Astrocyte (in vitro differentiated cells and primary cell): ENCODE measurements around the gene ZNF619. TPM values are rescaled to one million over a fixed set of nuclear protein-coding genes. Genes with fewer than 3 reads are reported as not detected.
A peak's percentile ranks its signal among the peaks of the same experiment; 100 is the strongest.

Source experiments
- DNase-seq: peaks from one replicate; pipeline ENCODE4 v3.0.0-alpha.2; 2010; ENCODE audit warnings: low read depth
- FAIRE-seq: peaks from 2 replicates; lab custom pipeline; 2011; peaks lifted over from hg19 to GRCh38; lab: Jason Lieb, UNC
- H2AFZ ChIP-seq: 2 replicates; pipeline ENCODE4 v1.6.0; 2012; ENCODE audit warnings: low read depth, low read length, inconsistent platforms
- H3K27ac ChIP-seq: 2 replicates; pipeline ENCODE4 v1.5.1; 2011; ENCODE audit warnings: low read depth, low read length, inconsistent platforms
- H3K27me3 ChIP-seq: 2 replicates; pipeline ENCODE4 v1.6.0; 2011; ENCODE audit warnings: low read length, inconsistent platforms; ENCODE audit not compliant: insufficient read depth
- H3K36me3 ChIP-seq: 2 replicates; pipeline ENCODE4 v1.5.1; 2011; ENCODE audit warnings: low read length, inconsistent platforms; ENCODE audit not compliant: insufficient read depth
- H3K4me1 ChIP-seq: 2 replicates; pipeline ENCODE4 v1.5.1; 2011; ENCODE audit warnings: low read length, inconsistent platforms; ENCODE audit not compliant: insufficient read depth
- H3K4me2 ChIP-seq: 2 replicates; pipeline ENCODE4 v1.6.0; 2012; ENCODE audit warnings: low read length, inconsistent platforms
- H3K4me3 ChIP-seq: 2 replicates; pipeline ENCODE4 v1.5.1; 2011; ENCODE audit warnings: low read depth, mild to moderate bottlenecking, low read length, inconsistent platforms; ENCODE audit not compliant: insufficient read depth
- H3K79me2 ChIP-seq: 2 replicates; pipeline ENCODE4 v1.6.0; 2012; ENCODE audit warnings: mild to moderate bottlenecking, low read length, inconsistent platforms; ENCODE audit not compliant: insufficient read depth
- H3K9ac ChIP-seq: 2 replicates; pipeline ENCODE4 v1.6.0; 2012; ENCODE audit warnings: mild to moderate bottlenecking, low read length, inconsistent platforms
- H3K9me3 ChIP-seq: 2 replicates; pipeline ENCODE4 v1.5.1; 2012; ENCODE audit warnings: low read depth, mild to moderate bottlenecking, low read length, inconsistent platforms; ENCODE audit not compliant: insufficient read depth
- H4K20me1 ChIP-seq: 2 replicates; pipeline ENCODE4 v1.6.0; 2012; ENCODE audit warnings: low read length, inconsistent platforms; ENCODE audit not compliant: insufficient read depth
- H3K27ac Mint-ChIP-seq: one replicate; pipeline ENCODE4 v1.8.0; 2021; ENCODE audit warnings: mild to moderate bottlenecking, mixed read lengths; ENCODE audit not compliant: unreplicated experiment
- H3K27me3 Mint-ChIP-seq: one replicate; pipeline ENCODE4 v1.8.0; 2021; ENCODE audit warnings: low read depth, mixed read lengths; ENCODE audit not compliant: unreplicated experiment
- H3K36me3 Mint-ChIP-seq: one replicate; pipeline ENCODE4 v1.8.0; 2021; ENCODE audit warnings: low read depth, mixed read lengths; ENCODE audit not compliant: unreplicated experiment
- H3K4me1 Mint-ChIP-seq: one replicate; pipeline ENCODE4 v1.8.0; 2021; ENCODE audit warnings: low read depth, mixed read lengths; ENCODE audit not compliant: unreplicated experiment
- H3K4me3 Mint-ChIP-seq: one replicate; pipeline ENCODE4 v1.8.0; 2021; ENCODE audit warnings: mild to moderate bottlenecking, moderate library complexity, mixed read lengths; ENCODE audit not compliant: unreplicated experiment
- H3K9me3 Mint-ChIP-seq: one replicate; pipeline ENCODE4 v1.8.0; 2021; ENCODE audit warnings: mild to moderate bottlenecking, mixed read lengths; ENCODE audit not compliant: unreplicated experiment
- EZH2 ChIP-seq: IDR thresholded peaks from 2 replicates; pipeline ENCODE4 v1.6.1; 2012; ENCODE audit warnings: mild to moderate bottlenecking, low read length, inconsistent platforms; ENCODE audit not compliant: insufficient read depth
- total RNA-seq: library from RNA; stranded (reverse); gene quantifications from 2 replicates; pipeline ENCODE4 v1.2.1, GENCODE V29; 2021
- TF ChIP-seq, protein P1 (sequence below): IDR thresholded peaks from 2 replicates; pipeline ENCODE4 v1.5.1; 2011; ENCODE audit warnings: low read depth, mild to moderate bottlenecking, inconsistent platforms, low read length, moderate library complexity; ENCODE audit not compliant: insufficient read depth

Gene ZNF619
- total RNA-seq, 1 donor from 2014 or later, result 3.4 TPM

DNA sequence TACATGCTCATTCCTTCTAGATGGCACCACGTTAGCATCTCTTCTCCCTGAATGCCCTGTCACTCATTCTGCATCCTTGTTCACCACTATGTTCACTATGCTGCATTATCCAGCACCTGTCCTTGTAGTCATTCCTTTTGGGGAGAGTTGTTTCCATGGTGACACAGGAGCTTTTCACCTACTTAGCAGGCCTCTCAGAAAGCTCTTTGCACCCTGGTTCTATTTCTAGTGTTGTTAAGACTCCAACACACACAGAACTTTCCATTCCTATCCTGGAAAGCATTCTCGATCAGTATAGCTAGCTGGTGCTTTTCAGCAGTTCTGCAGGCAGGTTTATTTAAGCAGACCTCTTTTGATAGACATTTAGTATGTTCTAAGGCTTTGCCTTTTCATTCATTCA is 26.5 kb upstream of the ZNF619 start:
- Histone ChIP-seq H3K9me3 (no peaks in the 10 kb centered on the region), H3K36me3 (no peaks in the 10 kb centered on the region), H3K4me1 (peaks cover 4% of the 10 kb centered on the region), H3K9ac (no peak overlapping the region), H3K27me3 (no peaks in the 10 kb centered on the region), H3K4me2 (no peak overlapping the region), H2AFZ (no peak overlapping the region), H3K79me2 (no peaks in the 10 kb centered on the region), H4K20me1 (no peaks in the 10 kb centered on the region), H3K27ac (no peak overlapping the region), H3K4me3 (no peak overlapping the region)
- H3K36me3 Mint-ChIP-seq, result no peaks in the 10 kb centered on the region
- no peaks in the 10 kb centered on the region for H3K27me3 Mint-ChIP-seq
- DNase-seq (no peak), FAIRE-seq (no peak)
- H3K4me3 Mint-ChIP-seq, result no peak overlapping the region
- peaks cover 2% of the 10 kb centered on the region for H3K4me1 Mint-ChIP-seq
- no peak for TF ChIP-seq EZH2
- TF ChIP-seq, protein P1, sequence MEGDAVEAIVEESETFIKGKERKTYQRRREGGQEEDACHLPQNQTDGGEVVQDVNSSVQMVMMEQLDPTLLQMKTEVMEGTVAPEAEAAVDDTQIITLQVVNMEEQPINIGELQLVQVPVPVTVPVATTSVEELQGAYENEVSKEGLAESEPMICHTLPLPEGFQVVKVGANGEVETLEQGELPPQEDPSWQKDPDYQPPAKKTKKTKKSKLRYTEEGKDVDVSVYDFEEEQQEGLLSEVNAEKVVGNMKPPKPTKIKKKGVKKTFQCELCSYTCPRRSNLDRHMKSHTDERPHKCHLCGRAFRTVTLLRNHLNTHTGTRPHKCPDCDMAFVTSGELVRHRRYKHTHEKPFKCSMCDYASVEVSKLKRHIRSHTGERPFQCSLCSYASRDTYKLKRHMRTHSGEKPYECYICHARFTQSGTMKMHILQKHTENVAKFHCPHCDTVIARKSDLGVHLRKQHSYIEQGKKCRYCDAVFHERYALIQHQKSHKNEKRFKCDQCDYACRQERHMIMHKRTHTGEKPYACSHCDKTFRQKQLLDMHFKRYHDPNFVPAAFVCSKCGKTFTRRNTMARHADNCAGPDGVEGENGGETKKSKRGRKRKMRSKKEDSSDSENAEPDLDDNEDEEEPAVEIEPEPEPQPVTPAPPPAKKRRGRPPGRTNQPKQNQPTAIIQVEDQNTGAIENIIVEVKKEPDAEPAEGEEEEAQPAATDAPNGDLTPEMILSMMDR, result no peak
- H3K27ac Mint-ChIP-seq, result no peak overlapping the region
- no peaks in the 10 kb centered on the region for H3K9me3 Mint-ChIP-seq

DNA sequence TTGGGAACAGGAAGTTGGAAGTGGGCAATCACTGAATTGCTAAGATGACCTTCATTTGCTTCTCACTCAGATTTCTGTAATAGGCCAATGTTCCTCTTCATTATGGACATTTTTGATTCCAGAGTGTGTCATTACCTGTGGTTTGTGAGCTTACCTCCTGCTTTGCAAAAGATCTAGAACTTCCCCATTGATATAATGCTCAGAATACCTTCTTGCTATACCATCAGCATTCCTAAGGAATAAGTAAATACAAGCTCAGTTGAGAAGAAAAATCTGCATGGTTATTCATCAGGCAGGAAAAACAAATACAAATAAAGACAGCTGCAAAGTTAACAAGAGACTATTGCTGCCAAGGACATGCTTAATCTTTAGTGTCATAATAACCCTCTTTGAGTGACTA is 25.4 kb upstream of the ZNF619 start:
- no peak overlapping the region for H3K4me2 ChIP-seq
- Mint-ChIP-seq H3K4me3 (no peak overlapping the region), H3K4me1 (peaks cover 2% of the 10 kb centered on the region), H3K27me3 (no peaks in the 10 kb centered on the region), H3K9me3 (no peaks in the 10 kb centered on the region), H3K27ac (no peak overlapping the region), H3K36me3 (no peaks in the 10 kb centered on the region)
- no peaks in the 10 kb centered on the region for H3K27me3 ChIP-seq
- H3K4me3 ChIP-seq, result no peak overlapping the region
- H2AFZ ChIP-seq, result no peak overlapping the region
- H3K4me1 ChIP-seq, result peaks cover 4% of the 10 kb centered on the region
- H3K9me3 ChIP-seq, result no peaks in the 10 kb centered on the region
- no peak for DNase-seq
- no peaks in the 10 kb centered on the region for H3K36me3 ChIP-seq
- no peaks in the 10 kb centered on the region for H4K20me1 ChIP-seq
- no peak for FAIRE-seq
- no peak overlapping the region for H3K27ac ChIP-seq
- no peak for TF ChIP-seq EZH2
- TF ChIP-seq, protein P1, result no peak
- H3K9ac ChIP-seq, result no peak overlapping the region
- no peaks in the 10 kb centered on the region for H3K79me2 ChIP-seq

DNA sequence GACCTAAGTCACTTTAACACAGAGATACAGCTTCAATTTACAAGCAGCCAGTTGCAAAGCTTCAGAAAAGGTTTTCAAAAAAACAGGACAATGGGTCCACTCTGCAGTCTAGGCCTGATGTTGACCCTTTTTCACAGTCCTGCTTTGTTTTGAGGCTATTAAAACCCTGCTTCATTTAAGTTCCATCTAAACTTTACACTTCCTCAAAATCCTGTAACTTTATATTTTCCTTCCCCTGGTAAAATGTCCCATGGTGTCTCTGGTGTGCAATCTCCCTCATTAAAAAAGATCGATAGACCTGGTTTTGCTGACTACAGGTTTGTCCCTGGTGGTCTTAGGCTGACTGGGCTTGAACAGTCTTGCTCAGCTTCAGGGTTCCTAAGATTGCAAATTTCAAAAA is 24.9 kb upstream of the ZNF619 start:
- peaks cover 4% of the 10 kb centered on the region for H3K4me1 ChIP-seq
- no peaks in the 10 kb centered on the region for H3K9me3 ChIP-seq
- no peak for FAIRE-seq
- peaks cover under 1% of the 10 kb centered on the region for H3K79me2 ChIP-seq
- Mint-ChIP-seq H3K27ac (peak overlapping the region; percentile 93), H3K4me1 (peaks cover 2% of the 10 kb centered on the region), H3K36me3 (no peaks in the 10 kb centered on the region), H3K9me3 (no peaks in the 10 kb centered on the region), H3K4me3 (peak overlapping the region; percentile 91), H3K27me3 (no peaks in the 10 kb centered on the region)
- H2AFZ ChIP-seq, result no peak overlapping the region
- no peak overlapping the region for H3K27ac ChIP-seq
- H3K4me3 ChIP-seq, result peak overlapping the region; percentile 91
- H3K9ac ChIP-seq, result peak overlapping the region; percentile 88
- no peak for DNase-seq
- no peaks in the 10 kb centered on the region for H3K36me3 ChIP-seq
- no peaks in the 10 kb centered on the region for H3K27me3 ChIP-seq
- no peak for TF ChIP-seq EZH2
- TF ChIP-seq, protein P1, result no peak
- no peaks in the 10 kb centered on the region for H4K20me1 ChIP-seq
- peak overlapping the region; percentile 93 for H3K4me2 ChIP-seq
